GM19240 (cell line): ENCODE data around the gene VPS18.
"Not testable (repeated sequence)": the region's sequence is repeated elsewhere in the genome, so short reads cannot be mapped to it uniquely, and the experiment has no call there.

ENCODE experiments used
- DNase-seq: peaks from one replicate; pipeline ENCODE4 v3.0.0; 2011; ENCODE audit warnings: low spot score; ENCODE audit not compliant: insufficient read length

The VPS18 gene

DNA sequence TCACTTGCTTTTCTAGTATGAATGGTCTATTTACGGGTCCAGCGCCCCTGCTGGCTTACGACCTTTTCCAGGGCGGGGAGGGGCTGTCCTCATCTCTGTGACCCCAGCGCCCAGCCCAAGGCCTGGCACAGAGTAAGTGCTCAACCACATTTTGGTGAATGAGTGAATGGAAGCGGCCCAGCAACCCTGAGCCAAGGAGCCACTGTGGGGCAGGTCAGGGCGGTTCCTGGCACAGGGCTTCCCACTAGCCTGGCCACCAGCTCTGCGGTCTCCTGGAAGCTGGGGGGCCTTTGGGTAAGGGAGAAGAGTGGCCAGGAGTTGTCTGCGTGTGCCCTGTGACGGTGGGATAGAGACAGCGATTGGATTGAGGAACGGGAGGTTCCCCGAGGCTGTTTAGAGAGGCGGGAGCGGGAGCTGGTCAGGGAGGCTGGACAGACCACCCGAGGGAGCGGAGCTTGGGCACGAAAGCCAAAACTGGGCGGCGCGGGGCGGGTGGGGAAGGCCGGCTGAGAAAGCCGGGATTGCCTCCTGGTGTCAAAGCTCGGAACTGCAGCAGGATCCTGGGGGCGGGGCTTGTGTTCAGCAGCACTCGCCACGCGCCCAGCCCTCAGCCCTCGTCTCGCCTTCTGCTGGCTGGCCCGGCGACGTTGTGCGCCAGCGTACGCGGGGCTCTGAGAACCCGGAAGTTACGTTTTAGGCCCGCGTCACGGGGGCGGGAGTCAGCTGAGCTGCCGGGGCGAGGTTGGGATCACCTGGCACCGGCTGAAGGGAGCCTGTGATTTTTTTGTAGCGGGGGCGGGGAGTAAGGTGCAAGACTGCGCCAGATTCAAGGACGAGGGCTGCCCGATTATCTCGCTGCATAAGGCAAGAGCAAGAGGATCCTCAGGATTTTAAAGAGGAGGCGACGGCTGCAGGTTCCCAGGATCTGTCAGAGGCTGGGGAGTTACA, at the start of gene VPS18:
Gene VPS18 (plus strand): TSS at position 718 of the 948 bp plus-strand sequence. CDS start 319 bp downstream, outside the sequence.
- DNase-seq, result peak; percentile 90

GRCh38 chr15:40844696-40845030, 49.6 kb upstream of the VPS18 start:
- DNase-seq, result no peak

DNA sequence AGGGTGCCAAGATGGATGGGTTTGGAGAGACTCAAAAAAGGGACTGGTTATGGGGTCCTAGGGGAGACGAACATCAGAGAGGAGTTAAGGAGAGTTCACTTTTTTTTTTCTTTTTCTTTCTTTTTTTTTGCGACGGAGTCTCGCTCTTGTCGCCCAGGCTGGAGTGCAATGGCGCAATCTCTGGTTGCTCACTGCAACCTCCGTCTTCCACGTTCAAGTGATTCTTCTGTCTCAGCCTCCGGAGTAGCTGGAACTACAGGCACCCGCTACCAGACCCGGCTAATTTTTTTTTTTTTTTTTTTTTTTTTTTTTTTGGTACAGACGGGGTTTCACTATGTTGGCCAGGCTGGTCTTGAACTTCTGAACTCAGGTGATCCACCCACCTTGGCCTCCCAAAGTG, 49.2 kb upstream of the VPS18 start:
- DNase-seq, result no peak

- no peak for DNase-seq
Observed at GRCh38 chr15:40845511-40846284, 48.6 kb upstream of the VPS18 start.

- no peak for DNase-seq
Observed at GRCh38 chr15:40846841-40847222, 47.4 kb upstream of the VPS18 start.

DNA sequence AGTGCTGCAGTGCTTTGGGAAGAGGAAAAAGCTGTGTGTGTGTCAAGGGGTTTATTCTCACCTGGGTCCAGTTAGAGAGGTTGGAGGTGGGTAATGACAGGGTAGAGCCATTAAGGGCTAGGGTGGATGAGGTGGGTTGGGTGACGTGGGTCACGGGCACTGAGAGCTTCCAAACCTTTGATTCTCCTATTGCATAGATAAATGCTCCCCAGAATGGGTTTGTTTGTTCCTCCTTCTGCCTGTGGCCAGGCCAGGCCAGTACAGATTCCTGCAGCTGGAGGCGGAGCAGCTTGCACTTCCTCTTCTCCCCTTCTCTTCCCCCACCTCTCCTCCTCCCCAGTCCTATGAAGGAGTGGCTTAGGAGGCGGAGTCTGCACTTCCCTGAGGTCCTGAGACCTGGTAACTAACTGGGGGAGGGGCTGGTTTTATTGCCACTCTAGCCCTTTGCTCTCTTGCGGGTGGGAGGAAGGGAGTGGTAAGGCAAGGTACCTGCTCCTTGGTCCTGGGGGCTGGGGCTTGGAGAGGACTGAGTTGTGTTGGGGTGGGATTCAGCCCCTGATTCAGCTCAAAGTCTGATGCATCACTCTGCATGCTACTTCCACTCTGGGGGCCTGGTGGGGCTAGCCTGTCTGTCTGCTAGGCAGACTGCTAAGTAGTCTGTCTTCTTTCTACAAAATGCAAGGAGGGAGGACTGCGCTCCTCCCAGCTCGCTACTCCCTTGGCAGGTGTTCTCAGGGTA, 46.9 kb upstream of the VPS18 start:
- DNase-seq, result peak; percentile 71

DNA sequence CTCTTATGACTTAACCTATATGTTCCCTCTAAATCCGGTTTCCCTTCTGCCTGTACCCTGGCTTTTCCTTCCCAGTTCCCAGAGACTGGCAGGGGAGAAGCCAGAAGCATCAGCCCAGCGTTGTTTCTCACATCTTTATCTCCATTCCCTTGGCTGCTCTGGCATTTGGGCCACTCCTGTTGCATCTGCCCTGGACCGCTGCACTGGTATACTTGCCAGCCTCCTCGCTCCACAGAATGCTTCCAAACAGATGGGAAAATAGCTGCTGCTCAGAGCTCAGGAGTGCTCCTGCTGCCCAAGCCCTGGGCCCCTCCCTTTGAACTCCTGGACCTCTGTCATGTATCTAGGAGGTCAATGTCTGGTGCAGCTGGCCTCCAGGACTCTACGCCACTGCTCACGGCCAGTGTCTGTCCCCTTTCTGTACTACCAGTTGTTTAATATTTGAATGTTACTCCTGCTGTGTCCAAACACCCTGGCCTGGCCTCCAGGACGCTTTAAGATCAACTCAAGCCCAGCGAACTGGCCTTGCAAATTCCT, 43.6 kb upstream of the VPS18 start:
- DNase-seq, result no peak

DNA sequence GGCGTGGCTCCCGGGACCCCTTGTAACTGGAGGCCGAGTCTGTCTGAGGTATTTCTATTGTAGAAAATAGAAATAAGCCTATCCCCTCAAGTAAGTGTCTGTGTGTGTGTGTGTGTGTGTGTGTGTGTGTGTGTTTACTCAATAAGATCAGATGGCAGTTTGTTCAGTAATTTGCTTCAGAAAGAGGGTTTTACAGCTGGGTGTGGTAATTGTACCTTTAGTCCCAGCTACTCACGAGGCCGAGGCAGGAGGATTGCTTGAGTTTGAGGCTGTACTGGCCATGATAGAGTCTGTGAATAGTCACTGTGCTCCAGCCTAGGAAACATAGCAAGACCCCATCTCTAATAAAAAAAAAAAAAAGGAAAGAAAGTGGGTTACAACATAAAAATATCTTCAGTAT, 41.7 kb upstream of the VPS18 start:
- no peak for DNase-seq

GRCh38 chr15:40853241-40853890, 40.9 kb upstream of the VPS18 start:
- DNase-seq, result no peak

DNA sequence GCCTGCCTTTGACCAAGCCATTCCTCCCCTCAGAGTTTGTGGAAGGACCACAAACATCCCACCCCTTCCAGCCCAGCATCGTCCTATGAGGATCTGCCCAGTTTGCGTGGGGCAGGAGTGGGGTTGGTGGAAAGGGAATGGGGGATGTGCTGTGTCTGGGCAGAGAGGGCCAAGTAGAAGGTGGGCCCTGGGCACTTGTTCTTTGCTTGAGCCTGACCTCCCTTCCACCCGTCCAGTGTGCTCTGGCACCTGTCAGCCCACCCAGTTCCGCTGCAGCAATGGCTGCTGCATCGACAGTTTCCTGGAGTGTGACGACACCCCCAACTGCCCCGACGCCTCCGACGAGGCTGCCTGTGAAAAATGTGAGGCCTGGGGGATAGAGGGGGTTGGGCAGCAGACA, 40.1 kb upstream of the VPS18 start:
- no peak for DNase-seq

GRCh38 chr15:40855706-40856234, 38.5 kb upstream of the VPS18 start:
- DNase-seq, result no peak

DNA sequence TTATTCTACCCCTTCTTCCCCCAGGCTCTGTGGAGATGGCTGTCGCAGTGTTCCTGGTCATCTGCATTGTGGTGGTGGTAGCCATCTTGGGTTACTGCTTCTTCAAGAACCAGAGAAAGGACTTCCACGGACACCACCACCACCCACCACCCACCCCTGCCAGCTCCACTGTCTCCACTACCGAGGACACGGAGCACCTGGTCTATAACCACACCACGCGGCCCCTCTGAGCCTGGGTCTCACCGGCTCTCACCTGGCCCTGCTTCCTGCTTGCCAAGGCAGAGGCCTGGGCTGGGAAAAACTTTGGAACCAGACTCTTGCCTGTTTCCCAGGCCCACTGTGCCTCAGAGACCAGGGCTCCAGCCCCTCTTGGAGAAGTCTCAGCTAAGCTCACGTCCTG, 37.5 kb upstream of the VPS18 start:
- no peak for DNase-seq

- peak; percentile 85 for DNase-seq
Observed at GRCh38 chr15:40857601-40858341, 36.5 kb upstream of the VPS18 start.

- no peak for DNase-seq
Observed at GRCh38 chr15:40858706-40859105, 35.5 kb upstream of the VPS18 start.

DNA sequence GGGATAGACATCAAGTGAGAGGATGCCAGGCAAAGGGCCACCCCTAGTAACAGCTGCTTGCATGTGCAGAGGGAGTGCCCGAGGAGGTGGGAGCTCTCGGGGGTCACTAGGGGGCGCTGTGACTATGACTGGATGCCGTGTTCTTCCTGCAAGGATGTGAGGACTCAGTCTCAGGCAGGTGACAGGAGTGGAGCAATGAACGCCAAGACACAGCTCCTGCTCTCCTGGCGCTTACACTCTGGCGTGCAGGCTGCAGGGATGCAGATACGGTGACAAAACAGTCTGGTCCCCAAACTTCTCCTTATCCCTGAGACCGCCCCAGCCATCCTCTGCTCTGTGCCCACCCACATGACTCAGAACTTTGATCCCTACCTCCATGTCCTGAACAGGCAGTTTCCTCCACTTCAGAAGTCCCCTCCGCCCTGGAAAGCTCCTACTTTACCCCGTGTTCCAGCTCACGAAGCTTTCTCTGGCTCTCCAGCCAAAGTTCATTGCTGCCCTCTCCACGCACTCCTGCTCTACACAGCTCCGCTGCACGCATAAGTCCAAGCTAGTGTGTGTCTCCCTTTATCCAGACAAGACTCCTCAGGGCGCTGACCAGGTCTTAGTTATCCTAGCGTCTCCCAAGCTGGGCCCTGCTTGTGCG, 34.9 kb upstream of the VPS18 start:
- DNase-seq, result peak; percentile 95

DNA sequence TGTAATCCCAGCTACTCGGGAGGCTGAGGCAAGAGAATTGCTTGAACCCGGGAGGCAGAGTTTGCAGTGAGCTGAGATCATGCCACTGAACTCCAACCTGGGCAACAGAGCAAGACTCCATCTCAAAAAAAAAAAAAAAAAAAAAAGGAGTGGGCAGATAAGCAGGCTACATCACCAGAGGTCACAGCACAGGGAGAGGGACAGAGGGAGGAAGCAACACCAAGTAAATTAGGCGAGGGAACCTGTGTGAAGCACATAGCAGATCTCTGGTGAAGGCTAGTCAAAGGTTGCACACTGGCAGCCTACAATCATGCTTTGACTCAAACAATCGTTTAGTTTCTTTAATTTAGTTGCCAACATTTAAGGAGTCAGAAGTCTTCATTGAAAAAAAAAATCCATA, 33.1 kb upstream of the VPS18 start:
- DNase-seq, result not testable (repeated sequence)

DNA sequence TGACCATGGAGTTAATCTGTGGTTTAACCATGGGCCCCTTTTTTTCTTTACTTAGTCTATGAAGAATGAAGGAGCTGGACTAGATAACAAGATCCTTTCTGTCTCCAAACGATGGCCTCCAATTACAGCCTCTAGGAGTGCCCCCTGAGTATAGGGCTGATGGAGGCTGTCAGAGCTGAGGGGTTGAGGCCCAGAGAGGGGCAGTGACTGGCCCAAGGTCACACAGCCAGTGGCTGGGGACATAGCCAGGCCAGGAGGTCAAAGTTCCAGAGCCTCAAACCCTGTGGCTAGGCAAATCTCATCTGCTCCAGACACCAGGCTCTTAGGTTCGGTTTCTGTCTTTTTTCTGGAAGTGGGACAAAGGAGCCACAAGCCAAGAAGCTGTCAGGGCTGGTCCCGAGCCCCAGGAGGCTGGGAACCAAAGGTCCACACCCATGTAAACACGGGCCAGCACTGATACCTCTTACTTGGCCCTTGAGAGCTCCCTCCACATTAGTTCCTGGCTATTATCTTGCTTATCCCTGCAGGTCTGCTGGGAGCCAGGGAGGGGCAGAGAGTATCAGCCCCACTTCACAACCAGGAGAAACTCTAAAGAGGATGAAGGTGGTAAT, 30.5 kb upstream of the VPS18 start:
- no peak for DNase-seq

- DNase-seq, result no peak
Observed at GRCh38 chr15:40867199-40867598, 27.1 kb upstream of the VPS18 start.

GRCh38 chr15:40869686-40870085, 24.6 kb upstream of the VPS18 start:
- DNase-seq, result no peak
